C4-2B (cell line): ENCODE measurements around the gene CMTM2.
"Not testable (repeated sequence)": the region's sequence is repeated elsewhere in the genome, so short reads cannot be mapped to it uniquely, and the experiment has no call there.

ENCODE experiments used
- CTCF ChIP-seq: fragments of 450-650 bp; conservative IDR thresholded peaks from 2 replicates; pipeline ENCODE4 v1.5.1; 2017; ENCODE audit warnings: mild to moderate bottlenecking
- ZFX ChIP-seq: fragments of 450-650 bp; IDR thresholded peaks from 2 replicates; pipeline ENCODE4 v1.6.1; 2017

GRCh38 chr16:66631558-66631957 lies 52.3 kb downstream of the CMTM2 start:
- not testable (repeated sequence) for TF ChIP-seq CTCF, ZFX
